Hepatocyte (in vitro differentiated cells): Measurements from ENCODE around the gene HLA-B. TPM values are rescaled to one million over a fixed set of nuclear protein-coding genes. Genes with fewer than 3 reads are reported as not detected.

Experiments
- DNase-seq: peaks from one replicate; pipeline ENCODE4 v3.0.0-alpha.2; 2016; ENCODE audit warnings: low spot score
- H2AFZ ChIP-seq: fragments of 200-600 bp; sonication (generic); 2 replicates; pipeline ENCODE4 v1.6.0; 2016; ENCODE audit warnings: antibody characterized with exemption, mild to moderate bottlenecking
- H3K27ac ChIP-seq: fragments of 200-600 bp; sonication (generic); 2 replicates; pipeline ENCODE4 v1.5.1; 2016; ENCODE audit warnings: mild to moderate bottlenecking
- H3K27me3 ChIP-seq: fragments of 200-600 bp; sonication (generic); 2 replicates; pipeline ENCODE4 v1.6.1; 2016
- H3K36me3 ChIP-seq: fragments of 200-600 bp; sonication (generic); replicated peaks from 2 replicates; pipeline ENCODE4 v1.5.1; 2016; ENCODE audit warnings: low read depth; ENCODE audit not compliant: insufficient read depth
- H3K4me1 ChIP-seq: fragments of 200-600 bp; sonication (generic); 2 replicates; pipeline ENCODE4 v1.5.1; 2016; ENCODE audit warnings: mild to moderate bottlenecking, moderate library complexity; ENCODE audit not compliant: insufficient read depth
- H3K4me2 ChIP-seq: fragments of 200-600 bp; sonication (generic); 2 replicates; pipeline ENCODE4 v1.6.0; 2016
- H3K4me3 ChIP-seq: fragments of 200-600 bp; sonication (generic); 2 replicates; pipeline ENCODE4 v1.5.1; 2016; ENCODE audit warnings: mild to moderate bottlenecking
- H3K79me2 ChIP-seq: fragments of 200-600 bp; sonication (generic); 2 replicates; pipeline ENCODE4 v1.6.0; 2017; ENCODE audit warnings: mild to moderate bottlenecking
- H3K9me2 ChIP-seq: fragments of 200-600 bp; sonication (generic); replicated peaks from 2 replicates; pipeline ENCODE4 v1.6.0; 2017; ENCODE audit warnings: mild to moderate bottlenecking; ENCODE audit not compliant: insufficient read depth
- H3K9me3 ChIP-seq: fragments of 200-600 bp; sonication (generic); 2 replicates; pipeline ENCODE4 v1.5.1; 2016; ENCODE audit warnings: low read depth, mild to moderate bottlenecking
- H4K20me1 ChIP-seq: fragments of 200-600 bp; sonication (generic); 2 replicates; pipeline ENCODE4 v1.6.0; 2016; ENCODE audit warnings: mild to moderate bottlenecking; ENCODE audit not compliant: insufficient read depth, poor library complexity, severe bottlenecking
- EZH2 ChIP-seq: fragments of 200-600 bp; sonication (generic); IDR thresholded peaks from 2 replicates; pipeline ENCODE4 v1.6.1; 2016; ENCODE audit warnings: antibody characterized with exemption, mild to moderate bottlenecking, borderline replicate concordance
- EZH2phosphoT487 ChIP-seq: fragments of 200-600 bp; sonication (generic); IDR thresholded peaks from one replicate; pipeline ENCODE4 v1.6.1; 2018; ENCODE audit warnings: antibody characterized with exemption, mild to moderate bottlenecking, low read depth, moderate library complexity; ENCODE audit not compliant: unreplicated experiment, severe bottlenecking
- WGBS: methylation state at CpG from one replicate; pipeline ENCODE4 v1.1.6; 2016; ENCODE audit warnings: low lambda C conversion rate; ENCODE audit errors: missing lambda C conversion rate; 5-methylcytosine and 5-hydroxymethylcytosine counted together
- polyA plus RNA-seq: library from polyadenylated mRNA; unstranded; fragments of >200 nt; fragmentation: Nextera tagmentation; extraction: Ambion mirVana; gene quantifications from 2 replicates; pipeline ENCODE4 v1.2.1, GENCODE V29; 2016
- total RNA-seq: library from RNA; depleted of rRNA; stranded (reverse); fragments of >200 nt; gene quantifications from 2 replicates; pipeline ENCODE4 v1.2.3, GENCODE V29; 2014
- TF ChIP-seq, protein P1 (sequence below): fragments of 200-600 bp; sonication (generic); IDR thresholded peaks from 2 replicates; pipeline ENCODE4 v1.5.1; 2016; ENCODE audit warnings: antibody characterized with exemption, mild to moderate bottlenecking; ENCODE audit not compliant: poor library complexity

The HLA-B gene
- total and polyA plus RNA-seq, 2 experiments from 2014 or later, result 52.2 to 151 TPM

GRCh38 chr6:31368461-31368860, 11.5 kb upstream of the HLA-B start:
- no peaks in the 10 kb centered on the region for H3K9me2 ChIP-seq
- no peak overlapping the region for H3K4me2 ChIP-seq
- H3K36me3 ChIP-seq, result no peaks in the 10 kb centered on the region
- H3K27me3 ChIP-seq, result peaks cover 21% of the 10 kb centered on the region
- H4K20me1 ChIP-seq, result no peaks in the 10 kb centered on the region
- 68% methylated on average over 2 of the region's 2 CpGs for WGBS
- TF ChIP-seq EZH2phosphoT487, result no peak
- no peak for TF ChIP-seq EZH2
- TF ChIP-seq, protein P1, sequence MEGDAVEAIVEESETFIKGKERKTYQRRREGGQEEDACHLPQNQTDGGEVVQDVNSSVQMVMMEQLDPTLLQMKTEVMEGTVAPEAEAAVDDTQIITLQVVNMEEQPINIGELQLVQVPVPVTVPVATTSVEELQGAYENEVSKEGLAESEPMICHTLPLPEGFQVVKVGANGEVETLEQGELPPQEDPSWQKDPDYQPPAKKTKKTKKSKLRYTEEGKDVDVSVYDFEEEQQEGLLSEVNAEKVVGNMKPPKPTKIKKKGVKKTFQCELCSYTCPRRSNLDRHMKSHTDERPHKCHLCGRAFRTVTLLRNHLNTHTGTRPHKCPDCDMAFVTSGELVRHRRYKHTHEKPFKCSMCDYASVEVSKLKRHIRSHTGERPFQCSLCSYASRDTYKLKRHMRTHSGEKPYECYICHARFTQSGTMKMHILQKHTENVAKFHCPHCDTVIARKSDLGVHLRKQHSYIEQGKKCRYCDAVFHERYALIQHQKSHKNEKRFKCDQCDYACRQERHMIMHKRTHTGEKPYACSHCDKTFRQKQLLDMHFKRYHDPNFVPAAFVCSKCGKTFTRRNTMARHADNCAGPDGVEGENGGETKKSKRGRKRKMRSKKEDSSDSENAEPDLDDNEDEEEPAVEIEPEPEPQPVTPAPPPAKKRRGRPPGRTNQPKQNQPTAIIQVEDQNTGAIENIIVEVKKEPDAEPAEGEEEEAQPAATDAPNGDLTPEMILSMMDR, result no peak
- no peak overlapping the region for H2AFZ ChIP-seq
- no peaks in the 10 kb centered on the region for H3K79me2 ChIP-seq
- H3K4me3 ChIP-seq, result no peak overlapping the region
- H3K4me1 ChIP-seq, result no peaks in the 10 kb centered on the region
- no peaks in the 10 kb centered on the region for H3K9me3 ChIP-seq
- no peak for DNase-seq
- H3K27ac ChIP-seq, result no peak overlapping the region

DNA sequence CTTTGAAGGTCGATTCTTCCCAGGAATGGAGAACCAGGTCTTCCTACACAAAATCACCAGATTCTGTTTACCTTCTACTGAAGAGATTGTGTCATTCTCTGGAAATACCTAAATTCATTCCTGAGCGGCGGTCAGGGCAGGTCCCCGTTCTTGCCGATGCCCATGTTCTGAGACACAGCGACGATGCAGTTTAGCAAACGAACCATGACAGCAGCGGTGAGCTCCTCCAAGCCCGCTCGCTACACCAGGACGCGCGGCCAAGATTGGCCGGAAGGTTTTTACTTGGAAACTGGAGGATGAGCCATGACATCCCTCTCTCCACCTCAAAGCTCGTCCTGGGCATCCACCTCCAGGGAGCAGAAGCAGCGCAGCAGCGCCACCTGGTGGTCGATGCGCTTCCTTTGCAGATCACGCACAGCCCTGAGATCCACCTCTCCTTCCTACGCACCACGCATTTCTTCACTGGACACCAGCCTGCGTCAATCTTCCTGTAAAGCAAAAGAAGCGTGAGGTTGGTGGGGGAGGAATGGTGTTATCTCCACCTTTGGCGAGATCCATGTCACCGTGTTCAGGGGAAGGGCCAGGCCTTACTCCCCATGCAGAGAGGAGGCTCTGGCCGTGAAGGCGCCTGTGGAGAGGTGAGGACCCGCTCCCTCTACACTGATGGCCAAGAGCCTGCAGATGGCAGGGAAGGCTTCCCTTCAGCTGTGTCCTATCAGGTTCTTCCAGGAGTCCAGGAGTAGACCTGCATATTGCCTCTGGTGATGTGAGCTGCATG, 9.9 kb upstream of the HLA-B start:
- Histone ChIP-seq H3K27ac (no peak overlapping the region), H3K4me3 (no peak overlapping the region), H3K27me3 (peaks cover 27% of the 10 kb centered on the region), H4K20me1 (no peaks in the 10 kb centered on the region), H3K9me2 (no peaks in the 10 kb centered on the region), H3K4me1 (no peaks in the 10 kb centered on the region), H3K36me3 (no peaks in the 10 kb centered on the region), H2AFZ (no peak overlapping the region), H3K79me2 (no peaks in the 10 kb centered on the region), H3K4me2 (peak overlapping the region; percentile 67), H3K9me3 (no peaks in the 10 kb centered on the region)
- 8% methylated on average over 30 of the region's 30 CpGs for WGBS
- no peak for TF ChIP-seq EZH2
- no peak for TF ChIP-seq EZH2phosphoT487
- TF ChIP-seq, protein P1, result peak; percentile 96
- DNase-seq, result peak; percentile 95

- no peaks in the 10 kb centered on the region for H3K79me2 ChIP-seq
- H3K9me2 ChIP-seq, result no peaks in the 10 kb centered on the region
- DNase-seq, result no peak
- H2AFZ ChIP-seq, result no peak overlapping the region
- H3K36me3 ChIP-seq, result no peaks in the 10 kb centered on the region
- no peaks in the 10 kb centered on the region for H4K20me1 ChIP-seq
- H3K4me1 ChIP-seq, result no peaks in the 10 kb centered on the region
- no peak overlapping the region for H3K4me2 ChIP-seq
- H3K27ac ChIP-seq, result no peak overlapping the region
- TF ChIP-seq EZH2, result no peak
- no peak for TF ChIP-seq EZH2phosphoT487
- TF ChIP-seq, protein P1, result no peak
- peaks cover 27% of the 10 kb centered on the region for H3K27me3 ChIP-seq
- no peaks in the 10 kb centered on the region for H3K9me3 ChIP-seq
- H3K4me3 ChIP-seq, result no peak overlapping the region
- WGBS, result 83% methylated on average over 5 of the region's 5 CpGs
Observed at GRCh38 chr6:31365864-31366263, 8.9 kb upstream of the HLA-B start.
